ENCODE results near the gene GARIN5A. TPM values are rescaled to one million over a fixed set of nuclear protein-coding genes. Genes with fewer than 3 reads are reported as not detected.
A peak's percentile ranks its signal among the peaks of the same experiment; 100 is the strongest.

GARIN5A gene
- total and polyA plus RNA-seq, 9 of the 15 experiments (the other 6 are each of a cell fraction or from before 2014, with no cell fraction given), result 0.10 to 0.82 (median 0.23) TPM; not detected in 2

DNA sequence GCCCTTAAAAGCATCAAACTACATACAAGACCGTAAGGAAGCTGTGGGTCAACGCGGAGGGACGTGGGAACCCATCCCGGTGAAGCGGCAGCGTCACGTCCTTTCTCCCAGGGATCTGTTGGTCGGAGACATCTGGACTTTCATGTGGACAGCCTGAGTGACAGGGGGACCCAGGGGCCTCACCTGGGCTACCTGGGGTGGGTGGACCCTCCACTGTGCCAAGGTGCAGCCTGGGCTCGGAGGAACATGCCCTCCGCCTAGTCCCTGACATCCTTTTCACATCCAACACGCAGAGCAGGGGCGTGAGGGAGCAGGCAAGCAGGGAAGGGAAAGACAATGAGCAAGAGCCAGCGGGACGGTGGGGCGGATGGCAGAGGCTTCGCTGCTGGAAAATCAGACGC lies 13.8 kb upstream of the GARIN5A start:
- H3K9me1 ChIP-seq (ENCODE audit: control insufficient read depth, insufficient read depth, low read length), result no peaks in the 10 kb centered on the region
- no peak overlapping the region for H3K4me2 ChIP-seq (ENCODE audit: insufficient read depth, low read length)
- H3K79me2 ChIP-seq (ENCODE audit: control insufficient read depth, insufficient read depth, low read length), result no peaks in the 10 kb centered on the region
- FAIRE-seq, result no peak
- POLR2A ChIA-PET, result interaction anchor here (0.6 kb wide), 2 partner anchors 11 to 215 kb away, joined by 3 read pairs; no protein-coding TSS in a partner anchor
- H3K36me3 ChIP-seq (ENCODE audit: control insufficient read depth, insufficient read depth, low read length), result no peaks in the 10 kb centered on the region
- no peak overlapping the region for H3K27ac ChIP-seq (ENCODE audit: extremely low read depth, low read depth, low read length)
- H3K4me1 ChIP-seq (replicated peaks in 1 of 2; ENCODE audit: control insufficient read depth in 2 of 2, insufficient read depth in 2 of 2, low read length in 2 of 2), result peaks cover 3 to 27% of the 10 kb centered on the region in 2 experiments; a peak in 3 of 5 replicates
- peaks cover 9% of the 10 kb centered on the region for H3K9me3 ChIP-seq (replicated peaks; ENCODE audit: control insufficient read depth, insufficient read depth, low read depth, low read length)
- in situ Hi-C loops (cut with MboI) (no loop called here), intact Hi-C loops (cut with micrococcal nuclease) (no loop called here)
- TF ChIP-seq ZNF77 (CRISPR knock-in tag; IDR thresholded peaks at IDR 0.05) (no peak), ZNF41 (CRISPR knock-in tag; conservative IDR thresholded peaks at IDR 0.05) (peak; percentile 97)
- no peak overlapping the region for H3K4me3 ChIP-seq
- WGBS (ENCODE audit: insufficient coverage, low coverage, missing lambda C conversion rate), result 87% methylated on average over 17 of the region's 18 CpGs
- no TSS peak for BruUV-seq (replicated peaks)
- CTCF ChIA-PET (ENCODE audit: low intra/inter-chr PET ratio), result no interaction called here
- peaks cover 0 to 10% of the 10 kb centered on the region in 2 experiments; a peak in 2 of 5 replicates for H3K27me3 ChIP-seq (ENCODE audit: control insufficient read depth in 2 of 2, insufficient read depth in 2 of 2, low read length in 2 of 2)
- no peak for ATAC-seq
- H4K20me1 ChIP-seq (replicated peaks; ENCODE audit: control insufficient read depth, insufficient read depth, low read length), result no peaks in the 10 kb centered on the region
- DNase-seq (ENCODE audit: extremely low read depth in 1 of 4, low spot score in 3 of 4), result no peak
- no peak overlapping the region for H3K9ac ChIP-seq (ENCODE audit: insufficient read depth in 1 of 2, low read depth in 2 of 2, low read length in 2 of 2)
- no peak overlapping the region for H2AFZ ChIP-seq (ENCODE audit: low read depth, low read length)

DNA sequence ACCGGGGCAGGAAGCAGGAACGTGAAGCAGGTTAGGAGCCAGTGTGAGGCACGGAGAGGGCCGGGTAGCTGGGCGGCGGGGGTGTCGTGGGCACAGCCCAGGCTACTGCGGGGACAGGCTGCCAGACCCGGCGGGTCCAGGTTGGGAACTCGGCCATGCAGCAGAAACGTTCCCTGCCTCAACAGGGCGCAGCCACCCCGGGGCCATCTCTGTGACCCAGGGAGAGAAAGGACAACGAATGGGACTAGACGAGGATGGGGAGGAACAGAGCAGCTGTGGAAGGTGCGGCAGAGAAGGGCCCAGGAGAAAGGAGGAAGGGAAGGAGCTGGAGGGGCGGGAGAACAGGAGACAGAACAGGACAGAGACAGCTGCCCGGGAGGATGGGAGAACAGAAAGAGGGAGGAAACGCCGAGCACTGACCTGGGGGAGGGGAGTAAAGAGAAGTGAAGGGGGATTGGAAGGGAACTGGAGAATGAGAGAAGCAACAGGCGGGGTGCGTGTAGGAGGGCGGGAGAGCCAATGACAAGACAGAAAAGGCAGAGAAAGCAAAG lies 12.9 kb upstream of the GARIN5A start:
- no peak for ATAC-seq
- H3K27me3 ChIP-seq (ENCODE audit: control insufficient read depth in 2 of 2, insufficient read depth in 2 of 2, low read length in 2 of 2), result peaks cover 0 to 10% of the 10 kb centered on the region in 2 experiments; a peak in 2 of 5 replicates
- no peak overlapping the region for H3K4me2 ChIP-seq (ENCODE audit: insufficient read depth, low read length)
- FAIRE-seq, result no peak
- no peak overlapping the region for H3K9ac ChIP-seq (ENCODE audit: insufficient read depth in 1 of 2, low read depth in 2 of 2, low read length in 2 of 2)
- whole genome bisulfite sequencing (ENCODE audit: insufficient coverage, low coverage, missing lambda C conversion rate), result 32% methylated on average over 18 of the region's 24 CpGs
- H3K36me3 ChIP-seq (ENCODE audit: control insufficient read depth, insufficient read depth, low read length), result no peaks in the 10 kb centered on the region
- H4K20me1 ChIP-seq (replicated peaks; ENCODE audit: control insufficient read depth, insufficient read depth, low read length), result no peaks in the 10 kb centered on the region
- no peak overlapping the region for H3K4me3 ChIP-seq
- no peak overlapping the region for H2AFZ ChIP-seq (ENCODE audit: low read depth, low read length)
- no peak overlapping the region for H3K27ac ChIP-seq (ENCODE audit: extremely low read depth, low read depth, low read length)
- H3K9me1 ChIP-seq (ENCODE audit: control insufficient read depth, insufficient read depth, low read length), result no peaks in the 10 kb centered on the region
- no TSS peak for BruUV-seq (replicated peaks)
- intact Hi-C loops (cut with micrococcal nuclease), result no loop called here
- CTCF ChIA-PET (ENCODE audit: low intra/inter-chr PET ratio), result no interaction called here
- POLR2A ChIA-PET, result interaction anchor here (0.6 kb wide), 1 partner anchor 839 kb away, joined by 4 read pairs; no protein-coding TSS in a partner anchor
- H3K4me1 ChIP-seq (replicated peaks in 1 of 2; ENCODE audit: control insufficient read depth in 2 of 2, insufficient read depth in 2 of 2, low read length in 2 of 2), result peaks cover 3 to 27% of the 10 kb centered on the region in 2 experiments; a peak in 3 of 5 replicates
- in situ Hi-C loops (cut with MboI), result no loop called here
- no peaks in the 10 kb centered on the region for H3K79me2 ChIP-seq (ENCODE audit: control insufficient read depth, insufficient read depth, low read length)
- H3K9me3 ChIP-seq (replicated peaks; ENCODE audit: control insufficient read depth, insufficient read depth, low read depth, low read length), result peaks cover 9% of the 10 kb centered on the region
- no peak for DNase-seq (ENCODE audit: extremely low read depth in 1 of 4, low spot score in 3 of 4)
- TF ChIP-seq, protein P1, sequence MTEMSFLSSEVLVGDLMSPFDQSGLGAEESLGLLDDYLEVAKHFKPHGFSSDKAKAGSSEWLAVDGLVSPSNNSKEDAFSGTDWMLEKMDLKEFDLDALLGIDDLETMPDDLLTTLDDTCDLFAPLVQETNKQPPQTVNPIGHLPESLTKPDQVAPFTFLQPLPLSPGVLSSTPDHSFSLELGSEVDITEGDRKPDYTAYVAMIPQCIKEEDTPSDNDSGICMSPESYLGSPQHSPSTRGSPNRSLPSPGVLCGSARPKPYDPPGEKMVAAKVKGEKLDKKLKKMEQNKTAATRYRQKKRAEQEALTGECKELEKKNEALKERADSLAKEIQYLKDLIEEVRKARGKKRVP (CRISPR knock-in tag; IDR thresholded peaks at IDR 0.05), result no peak
- TF ChIP-seq SP1 (CRISPR knock-in tag; IDR thresholded peaks at IDR 0.05), result no peak
- TF ChIP-seq TSC22D4 (tag; IDR thresholded peaks at IDR 0.05), result no peak
- TF ChIP-seq MCM5 (IDR thresholded peaks at IDR 0.05; ENCODE audit: low read depth), result no peak
- TF ChIP-seq MTF1 (CRISPR knock-in tag; IDR thresholded peaks at IDR 0.05; ENCODE audit: borderline replicate concordance), result no peak
- TF ChIP-seq PYGO2 (tag; IDR thresholded peaks at IDR 0.05), result no peak
- no peak for TF ChIP-seq PHF21A (IDR thresholded peaks at IDR 0.05; ENCODE audit: borderline replicate concordance, low read depth)
- no peak for TF ChIP-seq RBM22 (IDR thresholded peaks at IDR 0.05; ENCODE audit: low read depth, low read length, poor library complexity, severe bottlenecking)
- TF ChIP-seq, protein P2, sequence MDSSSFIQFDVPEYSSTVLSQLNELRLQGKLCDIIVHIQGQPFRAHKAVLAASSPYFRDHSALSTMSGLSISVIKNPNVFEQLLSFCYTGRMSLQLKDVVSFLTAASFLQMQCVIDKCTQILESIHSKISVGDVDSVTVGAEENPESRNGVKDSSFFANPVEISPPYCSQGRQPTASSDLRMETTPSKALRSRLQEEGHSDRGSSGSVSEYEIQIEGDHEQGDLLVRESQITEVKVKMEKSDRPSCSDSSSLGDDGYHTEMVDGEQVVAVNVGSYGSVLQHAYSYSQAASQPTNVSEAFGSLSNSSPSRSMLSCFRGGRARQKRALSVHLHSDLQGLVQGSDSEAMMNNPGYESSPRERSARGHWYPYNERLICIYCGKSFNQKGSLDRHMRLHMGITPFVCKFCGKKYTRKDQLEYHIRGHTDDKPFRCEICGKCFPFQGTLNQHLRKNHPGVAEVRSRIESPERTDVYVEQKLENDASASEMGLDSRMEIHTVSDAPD (CRISPR knock-in tag; IDR thresholded peaks at IDR 0.05), result no peak
- no peak for TF ChIP-seq DDX20 (tag; IDR thresholded peaks at IDR 0.05; ENCODE audit: low read depth)
- TF ChIP-seq SMAD4 (CRISPR knock-in tag; conservative IDR thresholded peaks at IDR 0.05), result no peak
- no peak for TF ChIP-seq HEY1 (CRISPR knock-in tag; IDR thresholded peaks at IDR 0.05; ENCODE audit: borderline replicate concordance)
- TF ChIP-seq EHMT2 (IDR thresholded peaks at IDR 0.05), result no peak
- TF ChIP-seq SOX6 (IDR thresholded peaks at IDR 0.05), result no peak
